MCF 10A (cell line): ENCODE results near the gene RNF14. TPM values are rescaled to one million over a fixed set of nuclear protein-coding genes. Genes with fewer than 3 reads are reported as not detected.

Experiments used
- BruUV-seq: library from RNA; stranded (reverse); fragments of 400-500 nt; replicated peaks from 2 replicates; lab custom pipeline; 2021; lab: Mats Ljungman, UMichigan
- CTCF ChIA-PET: fragments of 300-600 bp; sonication (Branson Sonifier 250); formaldehyde crosslinking; extraction: SDS; loops from one replicate; lab custom pipeline; 2021; ENCODE audit warnings: antibody characterized with exemption, inconsistent platforms; lab: Yijun Ruan, JAX
- POLR2A ChIA-PET: fragments of 300-600, 350-650 bp; sonication (Branson Sonifier 250); formaldehyde crosslinking; extraction: SDS; loops from one replicate; lab custom pipeline; 2020; ENCODE audit warnings: antibody characterized with exemption, inconsistent platforms; lab: Yijun Ruan, JAX
- DNase-seq: peaks from one replicate; pipeline ENCODE4 v3.0.0-alpha.2; 2018; ENCODE audit not compliant: unreplicated experiment
- H3K27ac Mint-ChIP-seq: one replicate; pipeline ENCODE4 v1.8.0; 2022; ENCODE audit warnings: mild to moderate bottlenecking, low read depth, mixed read lengths; ENCODE audit not compliant: unreplicated experiment
- H3K27me3 Mint-ChIP-seq: one replicate; pipeline ENCODE4 v1.8.0; 2022; ENCODE audit warnings: mixed read lengths; ENCODE audit not compliant: insufficient read depth, unreplicated experiment
- H3K36me3 Mint-ChIP-seq: one replicate; pipeline ENCODE4 v1.8.0; 2022; ENCODE audit warnings: mild to moderate bottlenecking, moderate library complexity, mixed read lengths; ENCODE audit not compliant: insufficient read depth, unreplicated experiment
- H3K4me1 Mint-ChIP-seq: one replicate; pipeline ENCODE4 v1.8.0; 2022; ENCODE audit warnings: mixed read lengths; ENCODE audit not compliant: insufficient read depth, unreplicated experiment
- H3K4me3 Mint-ChIP-seq: one replicate; pipeline ENCODE4 v1.8.0; 2022; ENCODE audit warnings: mild to moderate bottlenecking, moderate library complexity, mixed read lengths; ENCODE audit not compliant: unreplicated experiment
- H3K9me3 Mint-ChIP-seq: one replicate; pipeline ENCODE4 v1.8.0; 2022; ENCODE audit warnings: mixed read lengths; ENCODE audit not compliant: unreplicated experiment
- CTCF ChIP-seq: fragments of 200-600 bp; IDR thresholded peaks from one replicate; pipeline ENCODE4 v1.8.0; 2022; ENCODE audit warnings: antibody characterized with exemption, mild to moderate bottlenecking; ENCODE audit not compliant: unreplicated experiment
- intact Hi-C: fragments of 100-400 bp; cut with micrococcal nuclease; formaldehyde crosslinking; loops from 2 replicates; pipeline ENCODE4 v1.14.1; 2022
- total RNA-seq: library from RNA; stranded (reverse); gene quantifications from 2 replicates; pipeline ENCODE4 v1.2.3, GENCODE V29; 2022

The RNF14 gene
- total RNA-seq, 1 experiment from 2014 or later = 81.3 TPM

GRCh38 chr5:142009886-142010285 is 41.0 kb downstream of the RNF14 start:
- no TSS peak for BruUV-seq
- ChIA-PET POLR2A (interaction anchor here (0.8 to 1.2 kb wide), 3 partner anchors 15 to 41 kb away, joined by 4 read pairs; partner anchors contain the start of gene RNF14), CTCF (interaction anchor here (0.6 to 18.8 kb wide), 10 partner anchors 10 to 744 kb away, joined by 3 to 186 read pairs (median 4); no protein-coding TSS in a partner anchor)
- TF ChIP-seq CTCF = no peak
- Mint-ChIP-seq H3K4me3 (no peak overlapping the region), H3K4me1 (peaks cover 20% of the 10 kb centered on the region), H3K36me3 (peaks cover 57% of the 10 kb centered on the region), H3K27ac (no peak overlapping the region), H3K9me3 (no peaks in the 10 kb centered on the region), H3K27me3 (no peaks in the 10 kb centered on the region)
- intact Hi-C loops = no loop called here
- no peak for DNase-seq

GRCh38 chr5:142011572-142012185 is 42.8 kb downstream of the RNF14 start:
- no peak for TF ChIP-seq CTCF
- no peak for DNase-seq
- Mint-ChIP-seq H3K27ac (peak overlapping the region; percentile 82), H3K36me3 (peaks cover 40% of the 10 kb centered on the region), H3K4me3 (peak overlapping the region; percentile 82), H3K9me3 (no peaks in the 10 kb centered on the region), H3K4me1 (peaks cover 35% of the 10 kb centered on the region), H3K27me3 (no peaks in the 10 kb centered on the region)
- CTCF ChIA-PET = interaction anchor here (0.5 to 18.8 kb wide), 18 partner anchors 8 to 701 kb away, joined by 3 to 186 read pairs (median 4); partner anchors contain the start of gene RNF14
- BruUV-seq = no TSS peak
- POLR2A ChIA-PET = interaction anchor here (0.6 to 7.2 kb wide), 13 partner anchors 9 to 133 kb away, joined by 3 to 98 read pairs (median 34); partner anchors contain the start of genes NDFIP1 and RNF14
- intact Hi-C loops = loop anchor here (1.0 kb wide), 1 partner anchor 133 kb away; no protein-coding TSS in a partner anchor

- H3K9me3 Mint-ChIP-seq = no peaks in the 10 kb centered on the region
- H3K27me3 Mint-ChIP-seq = no peaks in the 10 kb centered on the region
- H3K36me3 Mint-ChIP-seq = peaks cover 34% of the 10 kb centered on the region
- peak overlapping the region; percentile 82 for H3K4me3 Mint-ChIP-seq
- TF ChIP-seq CTCF = peak; percentile 55
- ChIA-PET CTCF (interaction anchor here (0.5 to 18.8 kb wide), 21 partner anchors 9 to 355 kb away, joined by 3 to 186 read pairs (median 4); partner anchors contain the start of gene RNF14), POLR2A (interaction anchor here (0.6 to 7.2 kb wide), 23 partner anchors 10 to 499 kb away, joined by 3 to 98 read pairs (median 4); partner anchors contain the start of genes NDFIP1, RNF14 and SPRY4)
- intact Hi-C loops = loop anchor here (1.0 kb wide), 1 partner anchor 132 kb away; no protein-coding TSS in a partner anchor
- peaks cover 35% of the 10 kb centered on the region for H3K4me1 Mint-ChIP-seq
- DNase-seq = peak; percentile 64
- TSS peak; percentile 62 for BruUV-seq
- H3K27ac Mint-ChIP-seq = peak overlapping the region; percentile 82
Measured at GRCh38 chr5:142012186-142012785, 43.4 kb downstream of the RNF14 start.
